Neural cell (in vitro differentiated cells): ENCODE measurements around the gene CNIH3. TPM values are rescaled to one million over a fixed set of nuclear protein-coding genes. Genes with fewer than 3 reads are reported as not detected.

Experiments used
- H2AFZ ChIP-seq: fragments of 200-600, 300-800 bp; sonication (generic), shearing (Covaris generic); 2 replicates; pipeline ENCODE4 v1.6.0; 2014; ENCODE audit warnings: low read depth, mild to moderate bottlenecking, antibody characterized with exemption, low read length, moderate library complexity
- H3F3A ChIP-seq: fragments of 200-600 bp; shearing (Covaris generic); 2 replicates; pipeline ENCODE4 v1.6.1; 2016; ENCODE audit warnings: mild to moderate bottlenecking, moderate library complexity, mixed read lengths, antibody characterized with exemption, low read length; ENCODE audit not compliant: insufficient read depth, poor library complexity, severe bottlenecking
- H3K27ac ChIP-seq: fragments of 200-600, 300-800 bp; sonication (generic), shearing (Covaris generic); 2 replicates; pipeline ENCODE4 v1.5.1; 2014; ENCODE audit warnings: mild to moderate bottlenecking, low read length, moderate library complexity
- H3K27me3 ChIP-seq: fragments of 300-800, 200-600 bp; sonication (generic), shearing (Covaris generic); 2 replicates; pipeline ENCODE4 v1.6.0; 2014; ENCODE audit warnings: mild to moderate bottlenecking, low read depth, low read length, moderate library complexity; ENCODE audit not compliant: insufficient read depth
- H3K36me3 ChIP-seq: fragments of 300-800, 200-600 bp; sonication (generic), shearing (Covaris generic); 2 replicates; pipeline ENCODE4 v1.5.1; 2014; ENCODE audit warnings: mild to moderate bottlenecking, antibody characterized with exemption, low read length, moderate library complexity; ENCODE audit not compliant: insufficient read depth
- H3K4me2 ChIP-seq: fragments of 300-800, 200-600 bp; sonication (generic), shearing (Covaris generic); 2 replicates; pipeline ENCODE4 v1.6.0; 2014; ENCODE audit warnings: mild to moderate bottlenecking, low read length
- H3K4me3 ChIP-seq: fragments of 300-800, 200-600 bp; sonication (generic), shearing (Covaris generic); 2 replicates; pipeline ENCODE4 v1.5.1; 2014; ENCODE audit warnings: mild to moderate bottlenecking, low read length, moderate library complexity
- H3K79me2 ChIP-seq: fragments of 200-600 bp; shearing (Covaris generic); replicated peaks from 2 replicates; pipeline ENCODE4 v1.6.0; 2014; ENCODE audit warnings: mild to moderate bottlenecking, low read length, moderate library complexity; ENCODE audit not compliant: insufficient read depth
- H3K9ac ChIP-seq: fragments of 300-800, 200-600 bp; sonication (generic), shearing (Covaris generic); 2 replicates; pipeline ENCODE4 v1.6.1; 2016; ENCODE audit warnings: mild to moderate bottlenecking, low read length, mixed read lengths
- H3K9me2 ChIP-seq: fragments of 200-600 bp; shearing (Covaris generic); 2 replicates; pipeline ENCODE4 v1.6.1; 2016; ENCODE audit warnings: mild to moderate bottlenecking, low read length, mixed read lengths; ENCODE audit not compliant: insufficient read depth
- H3K9me3 ChIP-seq: fragments of 200-600, 300-800 bp; sonication (generic), shearing (Covaris generic); 2 replicates; pipeline ENCODE4 v1.6.1; 2016; ENCODE audit warnings: mild to moderate bottlenecking, mixed run types, low read length, moderate library complexity, mixed read lengths
- H4K20me1 ChIP-seq: fragments of 200-600 bp; shearing (Covaris generic); 2 replicates; pipeline ENCODE4 v1.6.1; 2016; ENCODE audit warnings: mild to moderate bottlenecking, mixed run types; ENCODE audit not compliant: insufficient read depth
- CTCF ChIP-seq: fragments of 450-650 bp; IDR thresholded peaks from 2 replicates; pipeline ENCODE4 v1.5.1; 2014; ENCODE audit warnings: antibody characterized with exemption, mild to moderate bottlenecking, moderate library complexity; ENCODE audit not compliant: poor library complexity, severe bottlenecking
- EP300 ChIP-seq: fragments of 450-650 bp; conservative IDR thresholded peaks from 2 replicates; pipeline ENCODE4 v1.6.1; 2014; ENCODE audit warnings: antibody characterized with exemption, mild to moderate bottlenecking, moderate library complexity; ENCODE audit not compliant: poor library complexity, severe bottlenecking
- EZH2 ChIP-seq: fragments of 200-600, 300-800 bp; shearing (Covaris generic), sonication (generic); IDR thresholded peaks from 2 replicates; pipeline ENCODE4 v1.6.1; 2014; ENCODE audit warnings: antibody characterized with exemption, low read length, borderline replicate concordance, mild to moderate bottlenecking; ENCODE audit not compliant: insufficient read depth, poor library complexity, severe bottlenecking
- MXI1 ChIP-seq: fragments of 450-650 bp; conservative IDR thresholded peaks from 2 replicates; pipeline ENCODE4 v1.6.1; 2014; ENCODE audit warnings: antibody characterized with exemption, mild to moderate bottlenecking; ENCODE audit not compliant: poor library complexity, severe bottlenecking
- POLR2AphosphoS5 ChIP-seq: IDR thresholded peaks from 2 replicates; pipeline ENCODE4 v1.6.1; 2012
- RAD21 ChIP-seq: fragments of 450-650 bp; conservative IDR thresholded peaks from 2 replicates; pipeline ENCODE4 v1.6.1; 2014; ENCODE audit warnings: antibody characterized with exemption, mild to moderate bottlenecking, moderate library complexity
- REST ChIP-seq: IDR thresholded peaks from 2 replicates; pipeline ENCODE4 v1.6.1; 2012; ENCODE audit warnings: borderline replicate concordance
- SMC3 ChIP-seq: fragments of 450-650 bp; conservative IDR thresholded peaks from 2 replicates; pipeline ENCODE4 v1.6.1; 2014; ENCODE audit warnings: antibody characterized with exemption, mild to moderate bottlenecking, moderate library complexity; ENCODE audit not compliant: poor library complexity
- TAF1 ChIP-seq: IDR thresholded peaks from 2 replicates; pipeline ENCODE4 v1.6.1; 2012; ENCODE audit warnings: low read depth
- polyA plus RNA-seq: library from polyadenylated mRNA; depleted of rRNA; stranded (reverse); fragments of >200 nt; gene quantifications from 2 replicates; pipeline ENCODE4 v1.2.3, GENCODE V29; 2014

The CNIH3 gene
- polyA plus RNA-seq, 1 donor from 2014 or later = 9.3 TPM

GRCh38 chr1:224620105-224620504 is 4.0 kb downstream of the CNIH3 start:
- no peak for TF ChIP-seq EZH2
- no peak for TF ChIP-seq MXI1
- TF ChIP-seq POLR2AphosphoS5 = no peak
- no peak for TF ChIP-seq SMC3
- TF ChIP-seq TAF1 = no peak
- no peak for TF ChIP-seq CTCF
- no peak for TF ChIP-seq REST
- no peak for TF ChIP-seq RAD21
- TF ChIP-seq EP300 = no peak
- no peaks in the 10 kb centered on the region for H3K36me3 ChIP-seq
- H3K4me2 ChIP-seq = no peak overlapping the region
- no peak overlapping the region for H3K27ac ChIP-seq
- H3K4me3 ChIP-seq = no peak overlapping the region
- no peaks in the 10 kb centered on the region for H3K79me2 ChIP-seq
- H3K9me2 ChIP-seq = no peaks in the 10 kb centered on the region
- no peaks in the 10 kb centered on the region for H3F3A ChIP-seq
- no peaks in the 10 kb centered on the region for H3K9me3 ChIP-seq
- H3K27me3 ChIP-seq = peaks cover 57% of the 10 kb centered on the region
- H3K9ac ChIP-seq = no peak overlapping the region
- H2AFZ ChIP-seq = no peak overlapping the region
- no peaks in the 10 kb centered on the region for H4K20me1 ChIP-seq

- TF ChIP-seq SMC3 (no peak), CTCF (no peak), REST (no peak), EZH2 (no peak), MXI1 (no peak), RAD21 (no peak), TAF1 (no peak), POLR2AphosphoS5 (no peak), EP300 (no peak)
- Histone ChIP-seq H2AFZ (no peak overlapping the region), H3K27me3 (peaks cover 38% of the 10 kb centered on the region), H3K36me3 (no peaks in the 10 kb centered on the region), H3K9me3 (no peaks in the 10 kb centered on the region), H4K20me1 (no peaks in the 10 kb centered on the region), H3K79me2 (no peaks in the 10 kb centered on the region), H3K4me3 (no peak overlapping the region), H3K9me2 (no peaks in the 10 kb centered on the region), H3K27ac (no peak overlapping the region), H3K4me2 (no peak overlapping the region), H3F3A (no peaks in the 10 kb centered on the region), H3K9ac (no peak overlapping the region)
These were observed 5.9 kb downstream of the CNIH3 start for GRCh38 chr1:224621813-224622682.
